Superior temporal gyrus (tissue), 1 donor: ENCODE measurements around the gene HTR2C.
"Not testable (repeated sequence)": the region's sequence is repeated elsewhere in the genome, so short reads cannot be mapped to it uniquely, and the experiment has no call there.

Experiments
- DNase-seq: peaks from one replicate; pipeline ENCODE4 v3.0.0-alpha.2; 2016; ENCODE audit errors: extremely low spot score

Gene HTR2C

GRCh38 chrX:114583646-114584374, at the start of gene HTR2C:
HTR2C (plus strand) TSS chrX:114584086; CDS start chrX:114726937, 142,851 bp downstream.
- DNase-seq, result no peak

GRCh38 chrX:114580336-114580735, 3.5 kb upstream of the HTR2C start:
- DNase-seq, result no peak

GRCh38 chrX:114581528-114582263, 2.2 kb upstream of the HTR2C start:
- no peak for DNase-seq

GRCh38 chrX:114582264-114582632, 1.6 kb upstream of the HTR2C start:
- DNase-seq, result no peak

GRCh38 chrX:114582698-114583395, 1.0 kb upstream of the HTR2C start:
- DNase-seq, result no peak

GRCh38 chrX:114584375-114584943, 573 bp downstream of the HTR2C start:
- no peak for DNase-seq

- DNase-seq, result no peak
Observed at GRCh38 chrX:114584983-114585842, 1.3 kb downstream of the HTR2C start.

GRCh38 chrX:114591121-114591520, 7.2 kb downstream of the HTR2C start:
- no peak for DNase-seq

- DNase-seq, result no peak
Observed at GRCh38 chrX:114599305-114599704, 15.4 kb downstream of the HTR2C start.

- DNase-seq, result no peak
Observed at GRCh38 chrX:114599911-114600310, 16.0 kb downstream of the HTR2C start.

- DNase-seq, result not testable (repeated sequence)
Observed at GRCh38 chrX:114606619-114607018, 22.7 kb downstream of the HTR2C start.

GRCh38 chrX:114611018-114611619, 27.2 kb downstream of the HTR2C start:
- peak; percentile 35 for DNase-seq

GRCh38 chrX:114615765-114616164, 31.9 kb downstream of the HTR2C start:
- no peak for DNase-seq

GRCh38 chrX:114619874-114620273, 36.0 kb downstream of the HTR2C start:
- no peak for DNase-seq

GRCh38 chrX:114626323-114626722, 42.4 kb downstream of the HTR2C start:
- no peak for DNase-seq

GRCh38 chrX:114635986-114636385, 52.1 kb downstream of the HTR2C start:
- DNase-seq, result no peak

- DNase-seq, result no peak
Observed at GRCh38 chrX:114650351-114650750, 66.5 kb downstream of the HTR2C start.

- DNase-seq, result no peak
Observed at GRCh38 chrX:114675365-114675764, 91.5 kb downstream of the HTR2C start.

- DNase-seq, result not testable (repeated sequence)
Observed at GRCh38 chrX:114700533-114700932, 116.6 kb downstream of the HTR2C start.

GRCh38 chrX:114709406-114709805, 125.5 kb downstream of the HTR2C start:
- no peak for DNase-seq

GRCh38 chrX:114710571-114710970, 126.7 kb downstream of the HTR2C start:
- DNase-seq, result no peak
